ENCODE data around the gene NLRC5.
"Not testable (repeated sequence)": the region's sequence is repeated elsewhere in the genome, so short reads cannot be mapped to it uniquely, and the experiment has no call there.

Gene NLRC5

DNA sequence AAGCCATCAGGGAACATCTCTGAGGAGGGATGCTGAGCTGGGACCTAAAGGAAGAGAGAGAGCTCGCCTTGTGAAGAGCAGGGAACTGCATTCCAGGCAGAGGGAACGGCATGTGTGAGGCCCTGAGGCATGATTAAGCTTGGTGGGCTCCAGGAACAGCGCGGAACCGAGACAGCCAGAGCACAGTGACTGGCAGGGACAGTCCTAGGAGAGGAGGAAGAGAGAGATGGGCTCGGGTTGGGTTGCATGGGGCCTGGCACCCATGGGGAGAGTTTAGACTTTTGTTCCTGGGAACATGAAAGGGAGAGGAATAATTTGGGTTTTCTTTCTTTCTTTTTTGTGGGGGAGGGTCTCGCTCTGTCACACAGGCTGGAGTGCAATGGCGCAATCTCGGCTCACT, 63.8 kb downstream of the NLRC5 start:
- no peak for DNase-seq

DNA sequence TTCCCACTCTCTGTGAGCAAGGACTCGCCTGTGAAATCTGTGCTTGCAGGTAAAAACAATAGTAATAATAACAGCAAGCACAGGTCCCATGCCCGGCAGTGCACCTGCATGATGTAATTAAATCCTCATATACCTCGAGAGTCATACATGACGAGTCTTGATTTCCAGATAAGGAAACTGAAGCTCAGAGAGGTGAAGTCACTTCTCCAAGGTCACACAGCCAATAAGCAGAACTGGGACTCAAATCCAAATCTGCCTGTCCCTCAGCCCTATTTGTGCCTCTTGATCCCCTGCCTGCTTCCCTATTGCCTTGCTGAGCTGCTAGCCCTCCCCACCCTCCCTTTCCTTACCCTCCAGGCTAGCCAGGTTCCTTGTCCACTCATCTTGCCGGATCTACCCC, 65.0 kb downstream of the NLRC5 start:
- no peak for DNase-seq

DNA sequence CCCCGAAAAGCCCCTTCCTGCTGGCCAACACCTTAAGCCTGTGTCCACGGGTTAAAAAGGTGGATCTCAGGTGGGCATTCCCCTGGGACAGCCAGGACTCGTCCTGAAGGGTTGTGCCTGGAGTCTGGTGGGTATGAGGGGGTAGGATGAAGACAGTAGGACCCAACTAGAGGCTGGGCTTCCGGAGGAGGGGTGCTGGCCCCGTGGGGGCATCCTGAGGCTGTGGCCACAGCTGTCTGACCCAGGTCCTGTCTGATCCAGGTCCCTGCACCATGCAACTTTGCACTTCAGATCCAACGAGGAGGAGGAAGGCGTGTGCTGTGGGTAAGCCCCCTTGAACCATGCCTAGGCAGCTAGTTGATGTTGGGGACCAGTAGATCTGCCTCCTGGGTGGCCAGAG, 65.4 kb downstream of the NLRC5 start:
- DNase-seq = no peak

DNA sequence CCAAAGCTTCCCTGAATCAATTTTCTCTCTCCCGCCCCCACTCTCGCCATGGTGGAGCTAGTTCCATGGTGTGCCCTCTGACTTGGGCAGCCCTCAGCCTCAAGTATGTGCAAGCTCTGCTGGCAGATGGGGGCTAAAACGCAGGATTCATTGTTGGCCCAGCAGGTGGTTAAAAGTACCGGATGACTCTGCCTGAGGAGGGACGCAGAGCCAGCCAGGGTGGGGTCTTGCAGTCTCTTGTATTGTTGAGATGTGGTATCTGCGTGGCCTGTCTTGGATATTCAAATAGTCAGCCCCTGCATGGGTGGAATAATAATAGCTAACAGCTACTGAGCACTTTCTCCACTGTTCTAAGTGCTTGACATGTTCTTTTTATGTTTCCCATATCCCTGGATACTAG, 66.3 kb downstream of the NLRC5 start:
- DNase-seq = no peak

DNA sequence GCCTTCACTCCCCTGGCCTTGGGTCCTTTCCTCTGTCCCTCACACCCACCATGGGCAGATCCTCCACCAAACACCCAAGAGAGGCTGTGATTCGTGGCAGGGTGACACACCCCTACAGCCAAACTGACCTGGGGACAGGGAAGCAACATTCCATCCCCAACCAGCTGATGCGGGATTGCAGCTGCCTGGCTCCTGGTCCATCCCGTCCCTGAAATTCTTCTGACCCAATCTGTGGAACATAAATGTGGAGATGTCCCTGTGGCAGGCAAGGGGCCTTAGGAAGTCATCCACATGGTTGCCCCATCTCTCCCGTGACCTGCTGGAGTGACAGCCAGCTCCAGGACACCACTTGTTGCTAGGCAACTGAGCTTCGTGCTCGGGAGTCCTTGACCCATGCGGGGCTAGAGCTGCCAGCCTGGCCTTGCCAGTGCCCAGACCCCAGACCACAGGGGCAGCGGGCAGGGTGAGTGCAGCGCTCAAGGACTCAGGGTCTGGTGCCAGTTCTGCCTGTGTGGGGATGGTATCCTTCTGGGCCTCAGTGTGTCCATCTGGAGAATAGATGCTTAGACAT, 69.0 kb downstream of the NLRC5 start:
- DNase-seq = no peak

- DNase-seq = no peak
These were observed 71.1 kb downstream of the NLRC5 start for GRCh38 chr16:57060323-57061083.

GRCh38 chr16:57061084-57061905, 71.9 kb downstream of the NLRC5 start:
- no peak for DNase-seq

DNA sequence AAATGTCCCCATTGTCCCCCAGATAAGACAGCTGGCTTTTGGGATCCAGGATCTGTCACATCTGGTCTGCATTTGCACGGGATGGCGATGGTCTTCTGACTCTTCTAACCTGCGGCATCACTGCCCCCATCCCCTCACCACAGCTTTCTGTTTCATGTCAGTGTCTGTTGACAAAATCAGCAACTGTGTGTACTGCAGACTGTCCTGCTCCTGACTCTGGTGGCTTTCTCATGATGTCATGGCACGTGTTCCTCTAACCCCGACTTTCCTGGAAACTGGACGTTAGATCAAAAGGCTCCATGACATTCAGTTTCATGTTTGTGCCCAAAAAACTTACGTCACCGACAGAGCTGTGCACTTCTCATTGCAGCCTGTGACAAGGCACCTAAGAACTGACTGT, 73.0 kb downstream of the NLRC5 start:
- no peak for DNase-seq

GRCh38 chr16:57063189-57063588, 73.8 kb downstream of the NLRC5 start:
- not testable (repeated sequence) for DNase-seq

GRCh38 chr16:57064995-57065394, 75.6 kb downstream of the NLRC5 start:
- no peak for DNase-seq

GRCh38 chr16:57066625-57067024, 77.3 kb downstream of the NLRC5 start:
- DNase-seq = no peak

DNA sequence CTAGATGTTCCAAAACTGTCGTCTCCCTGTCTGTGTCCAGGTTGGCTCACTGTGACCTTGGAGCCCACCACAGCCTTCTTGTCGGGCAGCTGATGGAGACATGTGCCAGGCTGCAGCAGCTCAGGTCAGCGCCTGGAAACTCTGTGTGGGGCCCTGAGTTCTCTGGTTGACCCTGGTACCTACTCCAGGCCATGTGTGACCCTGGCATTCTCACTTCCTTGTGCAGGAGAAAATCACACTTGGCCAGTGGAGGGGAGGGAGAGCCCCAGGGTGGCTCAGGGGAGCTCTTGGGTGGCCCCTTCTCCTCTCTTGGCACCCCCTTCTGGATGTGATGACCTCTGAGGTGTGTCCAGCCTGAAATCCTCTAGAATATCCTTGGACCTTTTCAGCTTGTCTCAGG, 78.0 kb downstream of the NLRC5 start:
- DNase-seq = no peak

DNA sequence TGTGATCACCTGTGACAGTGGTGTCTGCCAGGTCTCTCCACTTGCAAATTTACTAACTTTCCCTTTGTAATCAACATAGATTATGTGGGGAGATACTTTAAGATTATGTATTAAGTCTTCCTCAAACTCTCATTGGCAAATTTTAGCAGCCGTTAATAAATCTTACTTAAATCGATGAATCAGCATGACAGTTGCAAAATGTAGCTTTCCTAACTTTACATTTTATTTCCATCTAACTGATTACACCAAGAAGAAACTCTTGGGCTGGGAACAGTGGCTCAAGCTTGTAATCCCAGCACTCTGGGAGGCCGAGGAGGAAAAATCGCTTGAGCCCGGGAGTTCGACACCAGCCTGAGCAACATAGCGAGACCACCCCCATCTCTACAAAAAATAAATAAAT, 79.7 kb downstream of the NLRC5 start:
- no peak for DNase-seq

DNA sequence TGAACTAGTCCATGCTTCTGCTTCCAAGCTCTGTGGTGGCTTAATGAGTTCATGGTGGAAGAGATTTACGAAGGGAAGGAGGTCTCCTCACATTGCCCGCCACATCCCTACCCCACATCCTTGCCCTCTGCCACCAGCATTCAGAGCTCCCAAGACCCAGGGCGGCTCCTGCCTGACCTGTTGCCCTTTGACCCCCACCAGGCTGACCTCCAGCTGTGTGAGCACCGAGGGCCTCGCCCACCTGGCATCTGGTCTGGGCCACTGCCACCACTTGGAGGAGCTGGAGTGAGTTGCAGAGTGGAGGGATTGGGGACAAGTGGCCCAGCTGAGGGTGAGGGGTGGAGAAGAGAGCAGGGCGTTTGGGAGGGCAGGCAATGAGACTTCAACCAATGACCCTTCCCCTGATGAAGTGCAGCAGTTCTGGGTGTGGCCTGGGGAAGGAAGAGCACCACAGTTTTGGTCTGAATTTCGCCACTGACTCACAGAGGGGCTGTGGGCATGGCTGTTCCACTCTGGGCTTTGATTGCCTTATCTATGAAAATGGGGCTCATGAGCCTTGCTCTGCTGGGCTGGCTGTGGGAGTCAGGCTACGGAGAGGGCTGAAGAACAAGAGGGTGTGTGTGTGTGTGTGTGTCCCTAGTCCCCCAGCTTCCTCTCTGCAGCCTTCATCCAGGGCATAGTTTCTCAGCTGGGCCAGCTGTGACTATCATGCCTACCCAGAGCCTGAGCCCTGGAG, 80.4 kb downstream of the NLRC5 start:
- DNase-seq = no peak

- DNase-seq = no peak
These were observed 81.1 kb downstream of the NLRC5 start for GRCh38 chr16:57070424-57070823.

GRCh38 chr16:57071081-57071732, 81.8 kb downstream of the NLRC5 start:
- not testable (repeated sequence) for DNase-seq

GRCh38 chr16:57071831-57072582, 82.7 kb downstream of the NLRC5 start:
- DNase-seq = no peak

- no peak for DNase-seq
These were observed 83.4 kb downstream of the NLRC5 start for GRCh38 chr16:57072616-57073275.

DNA sequence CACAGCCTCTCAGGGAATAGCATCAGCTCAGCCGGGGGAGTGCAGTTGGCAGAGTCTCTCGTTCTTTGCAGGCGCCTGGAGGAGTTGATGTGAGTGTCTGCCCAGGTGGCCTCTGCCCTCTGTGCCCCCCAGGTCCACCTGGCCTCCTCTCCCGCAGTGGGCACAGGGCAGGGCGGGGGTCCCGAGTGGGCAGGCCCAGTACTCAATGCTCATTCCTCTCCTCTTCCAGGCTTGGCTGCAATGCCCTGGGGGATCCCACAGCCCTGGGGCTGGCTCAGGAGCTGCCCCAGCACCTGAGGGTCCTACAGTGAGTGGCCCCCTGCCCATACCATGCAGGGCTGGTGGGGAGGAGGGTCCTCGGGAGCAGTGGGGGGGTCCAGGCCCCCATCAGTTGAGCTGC, 88.4 kb downstream of the NLRC5 start:
- no peak for DNase-seq

- no peak for DNase-seq
These were observed 92.4 kb downstream of the NLRC5 start for GRCh38 chr16:57081744-57082143.

DNA sequence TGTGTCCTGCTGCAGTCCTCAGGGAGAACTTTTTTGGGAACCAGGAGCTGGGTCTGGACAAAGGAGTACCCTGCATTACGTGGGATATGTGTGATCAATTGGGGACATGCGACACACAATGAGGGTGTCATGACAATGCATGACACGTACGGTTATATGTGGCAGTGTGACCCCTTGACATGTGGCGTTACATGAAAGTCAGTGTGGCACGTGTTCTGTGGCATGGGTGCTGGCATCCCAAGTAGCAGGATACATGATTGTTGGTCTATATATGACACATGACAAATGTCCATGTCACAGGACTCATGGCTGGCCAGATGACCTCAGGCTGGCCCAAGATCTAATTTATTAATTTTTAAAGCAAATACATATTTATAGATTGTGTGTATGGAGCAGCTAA, 93.3 kb downstream of the NLRC5 start:
- DNase-seq = no peak
